Testis (tissue), 2 donors: ENCODE measurements around the gene SPC25.

Experiments
- POLR2A ChIP-seq: fragments of 450-650 bp; IDR thresholded peaks from one replicate; pipeline ENCODE4 v1.6.1; 2017; ENCODE audit warnings: antibody characterized with exemption, mild to moderate bottlenecking, moderate library complexity
- TF ChIP-seq, protein P1 (sequence below), 3 experiments: fragments of 450-650 bp in 2 of 3; fragments of 200-600 bp in 1 of 3; sonication (generic) in 1 of 3; IDR thresholded peaks; one replicate each; pipeline ENCODE4 v1.5.1; 2016 to 2019; ENCODE audit warnings: antibody characterized with exemption in 3 of 3, mild to moderate bottlenecking in 2 of 3, moderate library complexity in 1 of 3

DNA sequence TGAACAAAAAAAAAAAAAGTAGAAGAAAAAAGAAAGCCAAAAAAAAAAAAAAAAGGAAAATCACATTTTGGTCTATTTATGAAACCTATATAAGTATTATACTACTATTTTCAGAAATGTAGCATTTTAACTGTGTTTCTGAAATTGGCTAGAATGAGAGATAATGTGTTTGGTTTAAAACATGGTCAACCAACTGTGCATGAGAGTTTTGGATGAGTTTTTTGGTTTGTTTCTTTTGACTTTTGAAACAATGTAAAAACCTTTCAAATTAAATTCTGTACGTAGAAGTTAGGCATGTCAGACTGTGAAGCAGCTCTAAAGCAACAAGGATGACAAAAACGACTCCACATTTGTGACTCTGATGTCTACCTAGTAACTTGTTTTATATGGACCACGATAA, 34.6 kb downstream of the SPC25 start:
- TF ChIP-seq, protein P1, sequence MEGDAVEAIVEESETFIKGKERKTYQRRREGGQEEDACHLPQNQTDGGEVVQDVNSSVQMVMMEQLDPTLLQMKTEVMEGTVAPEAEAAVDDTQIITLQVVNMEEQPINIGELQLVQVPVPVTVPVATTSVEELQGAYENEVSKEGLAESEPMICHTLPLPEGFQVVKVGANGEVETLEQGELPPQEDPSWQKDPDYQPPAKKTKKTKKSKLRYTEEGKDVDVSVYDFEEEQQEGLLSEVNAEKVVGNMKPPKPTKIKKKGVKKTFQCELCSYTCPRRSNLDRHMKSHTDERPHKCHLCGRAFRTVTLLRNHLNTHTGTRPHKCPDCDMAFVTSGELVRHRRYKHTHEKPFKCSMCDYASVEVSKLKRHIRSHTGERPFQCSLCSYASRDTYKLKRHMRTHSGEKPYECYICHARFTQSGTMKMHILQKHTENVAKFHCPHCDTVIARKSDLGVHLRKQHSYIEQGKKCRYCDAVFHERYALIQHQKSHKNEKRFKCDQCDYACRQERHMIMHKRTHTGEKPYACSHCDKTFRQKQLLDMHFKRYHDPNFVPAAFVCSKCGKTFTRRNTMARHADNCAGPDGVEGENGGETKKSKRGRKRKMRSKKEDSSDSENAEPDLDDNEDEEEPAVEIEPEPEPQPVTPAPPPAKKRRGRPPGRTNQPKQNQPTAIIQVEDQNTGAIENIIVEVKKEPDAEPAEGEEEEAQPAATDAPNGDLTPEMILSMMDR (IDR thresholded peaks at IDR 0.05), result no peak
- TF ChIP-seq POLR2A, result no peak
